AG09309 (cell line): ENCODE results near the gene DGKE.

Experiments used
- DNase-seq: peaks from one replicate; pipeline ENCODE4 v3.0.0-alpha.2; 2010; ENCODE audit warnings: low read depth
- H3K4me3 ChIP-seq: 2 replicates; pipeline ENCODE4 v1.5.1; 2011; ENCODE audit warnings: mild to moderate bottlenecking, low read depth, low read length, moderate library complexity; ENCODE audit not compliant: control insufficient read depth
- CTCF ChIP-seq: IDR thresholded peaks from 2 replicates; pipeline ENCODE4 v1.5.1; 2011; ENCODE audit warnings: mild to moderate bottlenecking, low read depth, low read length, inconsistent platforms; ENCODE audit not compliant: insufficient read depth, control insufficient read depth; ENCODE audit errors: missing control alignments

DGKE gene

GRCh38 chr17:56884483-56885311 lies 50.7 kb downstream of the DGKE start:
- DNase-seq = no peak
- H3K4me3 ChIP-seq = no peak overlapping the region
- TF ChIP-seq CTCF = no peak

GRCh38 chr17:56885312-56885657 lies 51.3 kb downstream of the DGKE start:
- no peak overlapping the region for H3K4me3 ChIP-seq

DNA sequence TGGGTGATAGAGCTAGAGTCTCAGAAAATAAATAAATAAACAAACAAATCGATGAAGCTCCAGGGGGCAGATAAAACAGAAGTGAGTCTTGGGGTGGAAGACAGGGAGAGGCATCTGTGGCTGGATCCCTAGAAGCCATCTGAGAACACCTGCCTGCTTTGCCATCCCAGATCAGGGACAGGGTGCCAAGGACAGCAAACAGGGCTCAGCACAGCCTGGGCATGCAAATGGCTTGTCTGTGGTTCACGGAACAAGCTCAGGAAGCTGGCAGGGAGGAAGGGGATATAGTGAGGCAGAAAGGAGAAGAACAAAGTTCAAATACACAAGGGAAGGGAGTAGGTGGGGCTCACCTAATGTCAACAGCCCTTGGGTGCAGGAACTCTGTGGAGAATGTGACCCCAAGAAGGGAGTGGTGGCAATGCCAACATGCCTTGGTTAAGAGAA lies 52.4 kb downstream of the DGKE start:
- H3K4me3 ChIP-seq = no peak overlapping the region
- no peak for DNase-seq
- TF ChIP-seq CTCF = no peak

More at GRCh38 chr17:56885312-56885657, 51.3 kb downstream of the DGKE start:
- DNase-seq = no peak
- TF ChIP-seq CTCF = no peak

DNA sequence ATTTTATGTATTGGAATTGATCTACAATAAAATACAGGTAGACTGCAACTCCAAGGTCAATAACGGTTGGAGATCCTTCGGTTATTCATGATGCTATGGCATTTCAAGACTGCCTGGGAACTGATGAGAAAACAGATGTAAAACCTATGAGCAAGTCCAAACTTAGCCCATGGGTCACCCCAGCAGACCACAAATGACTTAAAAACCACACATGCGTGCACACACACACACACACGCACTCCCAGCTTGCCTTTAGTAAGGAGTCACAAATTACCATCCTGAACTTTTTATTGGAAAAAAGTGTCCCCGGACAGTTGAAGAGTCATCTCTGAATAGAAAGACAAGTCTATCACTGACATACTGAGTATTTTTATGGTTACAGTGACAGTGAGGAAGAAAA lies 53.2 kb downstream of the DGKE start:
- no peak for DNase-seq
- TF ChIP-seq CTCF = no peak
- H3K4me3 ChIP-seq = no peak overlapping the region

- TF ChIP-seq CTCF = no peak
- DNase-seq = no peak
- no peak overlapping the region for H3K4me3 ChIP-seq
These were observed 53.9 kb downstream of the DGKE start for GRCh38 chr17:56887552-56888467.

DNA sequence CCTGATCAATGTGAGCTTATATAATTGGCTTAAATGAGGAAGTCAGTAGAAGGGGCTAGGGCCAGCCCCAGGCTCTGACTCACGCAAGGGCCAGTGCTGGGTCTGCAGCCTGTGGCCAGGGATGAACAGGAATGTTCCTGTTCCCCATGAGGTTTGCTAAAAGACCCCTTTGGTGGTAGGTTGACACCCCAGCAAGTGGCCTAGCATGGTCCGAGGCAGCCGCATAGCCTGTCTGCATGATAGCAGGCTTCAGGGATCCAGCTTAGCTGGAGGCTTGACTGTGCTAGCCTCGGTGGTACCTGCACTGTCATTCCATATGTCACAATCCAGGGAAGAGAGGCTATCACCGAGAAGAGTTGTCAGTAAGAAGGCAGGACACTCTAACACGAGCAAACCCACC lies 56.4 kb downstream of the DGKE start:
- H3K4me3 ChIP-seq = no peak overlapping the region
- TF ChIP-seq CTCF = no peak
- DNase-seq = no peak
